ENCODE results near the gene UPP1. TPM values are rescaled to one million over a fixed set of nuclear protein-coding genes. Genes with fewer than 3 reads are reported as not detected.

Gene UPP1
- total and polyA plus RNA-seq, 10 of the 15 experiments (the other 5 are each of a cell fraction or from before 2014, with no cell fraction given): 0.93 to 7.9 (median 3.8) TPM

DNA sequence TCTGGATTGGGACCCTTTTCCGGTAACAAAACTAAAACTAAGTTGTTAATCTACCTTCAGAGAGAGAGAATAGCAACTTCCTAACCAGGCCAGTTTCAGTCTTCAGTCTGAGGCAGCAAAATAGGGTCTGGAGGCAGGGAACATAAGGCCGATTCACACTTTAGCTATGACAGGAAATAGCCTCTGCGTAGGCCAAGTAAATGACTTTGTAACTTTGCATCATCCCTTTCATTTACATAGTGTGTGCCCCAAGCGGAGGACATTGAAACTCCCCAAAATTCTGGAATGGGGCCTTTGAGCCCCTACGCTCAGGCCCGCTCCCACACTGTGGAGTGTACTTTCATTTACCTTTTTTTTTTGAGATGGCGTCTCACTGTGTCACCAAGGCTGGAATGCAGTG lies 1.7 kb upstream of the UPP1 start (continued):
- TF ChIP-seq, protein P1, sequence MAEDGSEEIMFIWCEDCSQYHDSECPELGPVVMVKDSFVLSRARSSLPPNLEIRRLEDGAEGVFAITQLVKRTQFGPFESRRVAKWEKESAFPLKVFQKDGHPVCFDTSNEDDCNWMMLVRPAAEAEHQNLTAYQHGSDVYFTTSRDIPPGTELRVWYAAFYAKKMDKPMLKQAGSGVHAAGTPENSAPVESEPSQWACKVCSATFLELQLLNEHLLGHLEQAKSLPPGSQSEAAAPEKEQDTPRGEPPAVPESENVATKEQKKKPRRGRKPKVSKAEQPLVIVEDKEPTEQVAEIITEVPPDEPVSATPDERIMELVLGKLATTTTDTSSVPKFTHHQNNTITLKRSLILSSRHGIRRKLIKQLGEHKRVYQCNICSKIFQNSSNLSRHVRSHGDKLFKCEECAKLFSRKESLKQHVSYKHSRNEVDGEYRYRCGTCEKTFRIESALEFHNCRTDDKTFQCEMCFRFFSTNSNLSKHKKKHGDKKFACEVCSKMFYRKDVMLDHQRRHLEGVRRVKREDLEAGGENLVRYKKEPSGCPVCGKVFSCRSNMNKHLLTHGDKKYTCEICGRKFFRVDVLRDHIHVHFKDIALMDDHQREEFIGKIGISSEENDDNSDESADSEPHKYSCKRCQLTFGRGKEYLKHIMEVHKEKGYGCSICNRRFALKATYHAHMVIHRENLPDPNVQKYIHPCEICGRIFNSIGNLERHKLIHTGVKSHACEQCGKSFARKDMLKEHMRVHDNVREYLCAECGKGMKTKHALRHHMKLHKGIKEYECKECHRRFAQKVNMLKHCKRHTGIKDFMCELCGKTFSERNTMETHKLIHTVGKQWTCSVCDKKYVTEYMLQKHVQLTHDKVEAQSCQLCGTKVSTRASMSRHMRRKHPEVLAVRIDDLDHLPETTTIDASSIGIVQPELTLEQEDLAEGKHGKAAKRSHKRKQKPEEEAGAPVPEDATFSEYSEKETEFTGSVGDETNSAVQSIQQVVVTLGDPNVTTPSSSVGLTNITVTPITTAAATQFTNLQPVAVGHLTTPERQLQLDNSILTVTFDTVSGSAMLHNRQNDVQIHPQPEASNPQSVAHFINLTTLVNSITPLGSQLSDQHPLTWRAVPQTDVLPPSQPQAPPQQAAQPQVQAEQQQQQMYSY (CRISPR knock-in tag; IDR thresholded peaks at IDR 0.05): no peak
- TF ChIP-seq EED (IDR thresholded peaks at IDR 0.05; ENCODE audit: low read depth) (0 out of 2 replicates have a peak, but pooled peaks have one; percentile 36), ZNF622 (IDR thresholded peaks at IDR 0.05) (no peak), CHD4 (IDR thresholded peaks at IDR 0.05) (no peak), NFYB (IDR thresholded peaks at IDR 0.05; ENCODE audit: insufficient read depth, low read depth, low read length) (no peak), NR2C1 (IDR thresholded peaks at IDR 0.05) (no peak), ZNF217 (IDR thresholded peaks at IDR 0.05) (no peak), MEF2A (IDR thresholded peaks at IDR 0.05; ENCODE audit: insufficient read depth, low read depth, low read length) (no peak), ZNF384 (IDR thresholded peaks at IDR 0.05; ENCODE audit: borderline replicate concordance, low read depth, low read length) (no peak), DPF2 (IDR thresholded peaks at IDR 0.05) (0 out of 2 replicates have a peak, but pooled peaks have one; percentile 12), RAD51 (IDR thresholded peaks at IDR 0.05) (no peak), CREB1 (IDR thresholded peaks at IDR 0.05; ENCODE audit: low read depth) (peak; percentile 76), FOXM1 (IDR thresholded peaks at IDR 0.05; ENCODE audit: low read depth, low read length) (peak; percentile 20), CREM (IDR thresholded peaks at IDR 0.05; ENCODE audit: low read depth) (peak; percentile 74), ATF7 (IDR thresholded peaks at IDR 0.05; ENCODE audit: low read depth) (peak; percentile 71), ZZZ3 (IDR thresholded peaks at IDR 0.05; ENCODE audit: control insufficient read depth, insufficient read length, low read depth) (no peak), CBX3 (IDR thresholded peaks at IDR 0.05; ENCODE audit: borderline replicate concordance, low read depth) (no peak), SUZ12 (IDR thresholded peaks at IDR 0.05; ENCODE audit: unreplicated experiment) (no peak)
- TF ChIP-seq, protein P2, sequence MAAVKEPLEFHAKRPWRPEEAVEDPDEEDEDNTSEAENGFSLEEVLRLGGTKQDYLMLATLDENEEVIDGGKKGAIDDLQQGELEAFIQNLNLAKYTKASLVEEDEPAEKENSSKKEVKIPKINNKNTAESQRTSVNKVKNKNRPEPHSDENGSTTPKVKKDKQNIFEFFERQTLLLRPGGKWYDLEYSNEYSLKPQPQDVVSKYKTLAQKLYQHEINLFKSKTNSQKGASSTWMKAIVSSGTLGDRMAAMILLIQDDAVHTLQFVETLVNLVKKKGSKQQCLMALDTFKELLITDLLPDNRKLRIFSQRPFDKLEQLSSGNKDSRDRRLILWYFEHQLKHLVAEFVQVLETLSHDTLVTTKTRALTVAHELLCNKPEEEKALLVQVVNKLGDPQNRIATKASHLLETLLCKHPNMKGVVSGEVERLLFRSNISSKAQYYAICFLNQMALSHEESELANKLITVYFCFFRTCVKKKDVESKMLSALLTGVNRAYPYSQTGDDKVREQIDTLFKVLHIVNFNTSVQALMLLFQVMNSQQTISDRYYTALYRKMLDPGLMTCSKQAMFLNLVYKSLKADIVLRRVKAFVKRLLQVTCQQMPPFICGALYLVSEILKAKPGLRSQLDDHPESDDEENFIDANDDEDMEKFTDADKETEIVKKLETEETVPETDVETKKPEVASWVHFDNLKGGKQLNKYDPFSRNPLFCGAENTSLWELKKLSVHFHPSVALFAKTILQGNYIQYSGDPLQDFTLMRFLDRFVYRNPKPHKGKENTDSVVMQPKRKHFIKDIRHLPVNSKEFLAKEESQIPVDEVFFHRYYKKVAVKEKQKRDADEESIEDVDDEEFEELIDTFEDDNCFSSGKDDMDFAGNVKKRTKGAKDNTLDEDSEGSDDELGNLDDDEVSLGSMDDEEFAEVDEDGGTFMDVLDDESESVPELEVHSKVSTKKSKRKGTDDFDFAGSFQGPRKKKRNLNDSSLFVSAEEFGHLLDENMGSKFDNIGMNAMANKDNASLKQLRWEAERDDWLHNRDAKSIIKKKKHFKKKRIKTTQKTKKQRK (IDR thresholded peaks at IDR 0.05; ENCODE audit: low read depth, low read length): no peak
- TF ChIP-seq, protein P3, sequence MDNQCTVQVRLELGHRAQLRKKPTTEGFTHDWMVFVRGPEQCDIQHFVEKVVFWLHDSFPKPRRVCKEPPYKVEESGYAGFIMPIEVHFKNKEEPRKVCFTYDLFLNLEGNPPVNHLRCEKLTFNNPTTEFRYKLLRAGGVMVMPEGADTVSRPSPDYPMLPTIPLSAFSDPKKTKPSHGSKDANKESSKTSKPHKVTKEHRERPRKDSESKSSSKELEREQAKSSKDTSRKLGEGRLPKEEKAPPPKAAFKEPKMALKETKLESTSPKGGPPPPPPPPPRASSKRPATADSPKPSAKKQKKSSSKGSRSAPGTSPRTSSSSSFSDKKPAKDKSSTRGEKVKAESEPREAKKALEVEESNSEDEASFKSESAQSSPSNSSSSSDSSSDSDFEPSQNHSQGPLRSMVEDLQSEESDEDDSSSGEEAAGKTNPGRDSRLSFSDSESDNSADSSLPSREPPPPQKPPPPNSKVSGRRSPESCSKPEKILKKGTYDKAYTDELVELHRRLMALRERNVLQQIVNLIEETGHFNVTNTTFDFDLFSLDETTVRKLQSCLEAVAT (IDR thresholded peaks at IDR 0.05): no peak
- TF ChIP-seq, protein P4, sequence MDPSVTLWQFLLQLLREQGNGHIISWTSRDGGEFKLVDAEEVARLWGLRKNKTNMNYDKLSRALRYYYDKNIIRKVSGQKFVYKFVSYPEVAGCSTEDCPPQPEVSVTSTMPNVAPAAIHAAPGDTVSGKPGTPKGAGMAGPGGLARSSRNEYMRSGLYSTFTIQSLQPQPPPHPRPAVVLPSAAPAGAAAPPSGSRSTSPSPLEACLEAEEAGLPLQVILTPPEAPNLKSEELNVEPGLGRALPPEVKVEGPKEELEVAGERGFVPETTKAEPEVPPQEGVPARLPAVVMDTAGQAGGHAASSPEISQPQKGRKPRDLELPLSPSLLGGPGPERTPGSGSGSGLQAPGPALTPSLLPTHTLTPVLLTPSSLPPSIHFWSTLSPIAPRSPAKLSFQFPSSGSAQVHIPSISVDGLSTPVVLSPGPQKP (IDR thresholded peaks at IDR 0.05; ENCODE audit: low read depth, low read length): no peak
- TF ChIP-seq, protein P5, sequence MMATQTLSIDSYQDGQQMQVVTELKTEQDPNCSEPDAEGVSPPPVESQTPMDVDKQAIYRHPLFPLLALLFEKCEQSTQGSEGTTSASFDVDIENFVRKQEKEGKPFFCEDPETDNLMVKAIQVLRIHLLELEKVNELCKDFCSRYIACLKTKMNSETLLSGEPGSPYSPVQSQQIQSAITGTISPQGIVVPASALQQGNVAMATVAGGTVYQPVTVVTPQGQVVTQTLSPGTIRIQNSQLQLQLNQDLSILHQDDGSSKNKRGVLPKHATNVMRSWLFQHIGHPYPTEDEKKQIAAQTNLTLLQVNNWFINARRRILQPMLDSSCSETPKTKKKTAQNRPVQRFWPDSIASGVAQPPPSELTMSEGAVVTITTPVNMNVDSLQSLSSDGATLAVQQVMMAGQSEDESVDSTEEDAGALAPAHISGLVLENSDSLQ (IDR thresholded peaks at IDR 0.05): no peak
